Measurements from ENCODE around the gene ARHGAP1.
A peak's percentile ranks its signal among the peaks of the same experiment; 100 is the strongest.

Gene ARHGAP1

GRCh38 chr11:46694072-46694471 is 6.3 kb downstream of the ARHGAP1 start:
- no peak for DNase-seq (ENCODE audit: low spot score)

GRCh38 chr11:46693597-46694012 is 6.8 kb downstream of the ARHGAP1 start:
- DNase-seq (ENCODE audit: low spot score), result no peak

GRCh38 chr11:46692450-46692849 is 8.0 kb downstream of the ARHGAP1 start:
- DNase-seq (ENCODE audit: low spot score), result no peak

- no peak for DNase-seq (ENCODE audit: low spot score)
Measured at GRCh38 chr11:46690702-46691101, 9.7 kb downstream of the ARHGAP1 start.

GRCh38 chr11:46686886-46687795 is 13.3 kb downstream of the ARHGAP1 start:
- DNase-seq (ENCODE audit: low spot score), result no peak

- no peak for DNase-seq (ENCODE audit: low spot score)
Measured at GRCh38 chr11:46684367-46684766, 16.1 kb downstream of the ARHGAP1 start.

GRCh38 chr11:46682773-46683752 is 17.4 kb downstream of the ARHGAP1 start:
- no peak for DNase-seq (ENCODE audit: low spot score)

GRCh38 chr11:46681814-46682213 is 18.6 kb downstream of the ARHGAP1 start:
- DNase-seq (ENCODE audit: low spot score), result no peak

GRCh38 chr11:46680815-46681214 is 19.6 kb downstream of the ARHGAP1 start:
- no peak for DNase-seq (ENCODE audit: low spot score)

- no peak for DNase-seq (ENCODE audit: low spot score)
Measured at GRCh38 chr11:46680164-46680760, 20.2 kb downstream of the ARHGAP1 start.

- no peak for DNase-seq (ENCODE audit: low spot score)
Measured at GRCh38 chr11:46679241-46680163, 20.9 kb downstream of the ARHGAP1 start.

GRCh38 chr11:46678741-46679130 is 21.7 kb downstream of the ARHGAP1 start:
- no peak for DNase-seq (ENCODE audit: low spot score)

- no peak for DNase-seq (ENCODE audit: low spot score)
Measured at GRCh38 chr11:46677991-46678740, 22.3 kb downstream of the ARHGAP1 start.

GRCh38 chr11:46677169-46677568 is 23.2 kb downstream of the ARHGAP1 start:
- DNase-seq (ENCODE audit: low spot score), result no peak

- DNase-seq (ENCODE audit: low spot score), result no peak
Measured at GRCh38 chr11:46676436-46677158, 23.8 kb downstream of the ARHGAP1 start.

GRCh38 chr11:46675949-46676348 is 24.5 kb downstream of the ARHGAP1 start:
- DNase-seq (ENCODE audit: low spot score), result no peak

- no peak for DNase-seq (ENCODE audit: low spot score)
Measured at GRCh38 chr11:46675288-46675851, 25.0 kb downstream of the ARHGAP1 start.

- peak; percentile 17 for DNase-seq (ENCODE audit: low spot score)
Measured at GRCh38 chr11:46674463-46675287, 25.7 kb downstream of the ARHGAP1 start.

Data from CD4-positive, alpha-beta T cell treated with Interleukin-2 at 100 ng/mL for 4 hours (primary cell).